Ovary (tissue), 3 donors: Measurements from ENCODE around the gene PPM1J.

Source experiments
- CTCF ChIP-seq, 3 donors: fragments of 450-650 bp in 2 of 3; fragments of 200-600 bp in 1 of 3; IDR thresholded peaks; one replicate each; pipeline versions ENCODE4 v1.5.1 to v1.8.0; 2016 to 2022; ENCODE audit warnings: antibody characterized with exemption in 3 of 3, mild to moderate bottlenecking in 1 of 3
- EP300 ChIP-seq: sonication (generic); formaldehyde crosslinking; IDR thresholded peaks from one replicate; pipeline ENCODE4 v1.6.1; 2017; ENCODE audit warnings: antibody characterized with exemption
- POLR2A ChIP-seq: fragments of 450-650 bp; IDR thresholded peaks from one replicate; pipeline ENCODE4 v1.6.1; 2017; ENCODE audit warnings: antibody characterized with exemption, mild to moderate bottlenecking, moderate library complexity
- donor health status: DM: no; HTN: no; CAD: no.

DNA sequence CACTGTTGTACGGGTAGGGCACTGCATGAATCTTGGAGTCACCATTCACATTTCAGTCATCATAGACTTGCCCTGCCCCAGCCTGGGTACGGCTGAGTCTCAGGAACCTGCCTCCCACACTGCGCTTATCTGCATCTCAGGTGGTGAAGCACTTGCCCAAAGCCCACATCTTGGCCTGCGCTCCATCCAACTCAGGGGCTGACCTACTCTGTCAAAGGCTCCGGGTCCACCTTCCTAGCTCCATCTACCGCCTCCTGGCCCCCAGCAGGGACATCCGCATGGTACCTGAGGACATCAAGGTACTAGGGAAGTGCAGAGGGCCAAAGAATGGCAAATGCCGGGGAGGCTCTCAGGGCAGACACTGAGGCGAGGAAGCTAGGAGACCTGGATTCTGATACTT is 19.9 kb downstream of the PPM1J start:
- no peak for TF ChIP-seq EP300
- TF ChIP-seq CTCF (IDR thresholded peaks at IDR 0.05): no peak
- no peak for TF ChIP-seq POLR2A
